Panc1 (cell line): ENCODE data around the gene SRCIN1. TPM values are rescaled to one million over a fixed set of nuclear protein-coding genes. Genes with fewer than 3 reads are reported as not detected.

ENCODE experiments used
- ATAC-seq: fragments of 200-7000 bp; cut with Tn5 transposase; 2 replicates; pipeline ENCODE4 v1.9.1; 2020; ENCODE audit warnings: mild to moderate bottlenecking, moderate library complexity
- BruUV-seq: library from RNA; stranded (reverse); fragments of 400-500 nt; replicated peaks from 2 replicates; lab custom pipeline; 2021; lab: Mats Ljungman, UMichigan
- CTCF ChIA-PET: fragments of 300-600 bp; sonication (Branson Sonifier 250); formaldehyde crosslinking; loops from one replicate; lab custom pipeline; 2022; ENCODE audit warnings: antibody characterized with exemption; lab: Charles Lee
- POLR2A ChIA-PET: fragments of 300-600 bp; sonication (Branson Sonifier 250); formaldehyde crosslinking; loops from one replicate; lab custom pipeline; 2022; ENCODE audit warnings: antibody characterized with exemption; lab: Charles Lee
- DNase-seq: peaks from one replicate; pipeline ENCODE4 v3.0.0-alpha.2; 2010; ENCODE audit warnings: low read depth, low spot score
- H3K27ac ChIP-seq: 2 replicates; pipeline ENCODE4 v1.5.1; 2011; ENCODE audit warnings: mild to moderate bottlenecking, low read length, inconsistent platforms
- H3K27me3 ChIP-seq: fragments of 200-500 bp; sonication (Bioruptor generic); 2 replicates; pipeline ENCODE4 v1.6.0; 2014; ENCODE audit warnings: low read length, inconsistent platforms; ENCODE audit not compliant: control insufficient read depth, insufficient read depth
- H3K36me3 ChIP-seq: fragments of 200-500 bp; sonication (Bioruptor generic); 2 replicates; pipeline ENCODE4 v1.5.1; 2014; ENCODE audit warnings: inconsistent platforms, mild to moderate bottlenecking, low read length, moderate library complexity; ENCODE audit not compliant: control insufficient read depth, insufficient read depth
- H3K4me1 ChIP-seq: 2 replicates; pipeline ENCODE4 v1.5.1; 2011; ENCODE audit warnings: inconsistent platforms, mild to moderate bottlenecking, low read length, moderate library complexity; ENCODE audit not compliant: control insufficient read depth, insufficient read depth
- H3K4me3 ChIP-seq, 2 experiments: 2 replicates each; pipeline ENCODE4 v1.5.1; 2011 to 2012; ENCODE audit warnings: low read depth in 2 of 2, low read length in 2 of 2, mild to moderate bottlenecking in 2 of 2, inconsistent platforms in 1 of 2, moderate library complexity in 1 of 2
- H3K9me3 ChIP-seq: fragments of 200-500 bp; sonication (Bioruptor generic); 2 replicates; pipeline ENCODE4 v1.5.1; 2014; ENCODE audit warnings: low read depth, mild to moderate bottlenecking, inconsistent platforms, low read length, moderate library complexity; ENCODE audit not compliant: control insufficient read depth, insufficient read depth
- CTCF ChIP-seq: fragments of 450-650 bp; IDR thresholded peaks from 2 replicates; pipeline ENCODE4 v1.5.1; 2017; ENCODE audit warnings: mild to moderate bottlenecking
- POLR2AphosphoS5 ChIP-seq: IDR thresholded peaks from 2 replicates; pipeline ENCODE4 v1.6.1; 2012; ENCODE audit warnings: mild to moderate bottlenecking, low read depth, low read length, moderate library complexity
- REST ChIP-seq, 2 experiments: IDR thresholded peaks; 2 replicates each; pipeline ENCODE4 v1.6.1; 2011 to 2012; ENCODE audit warnings: low read depth in 2 of 2, control low read depth in 1 of 2, low read length in 1 of 2, mild to moderate bottlenecking in 1 of 2, moderate library complexity in 1 of 2; ENCODE audit not compliant: insufficient read depth in 1 of 2
- SIN3A ChIP-seq: IDR thresholded peaks from 2 replicates; pipeline ENCODE4 v1.6.1; 2012; ENCODE audit warnings: low read depth, mild to moderate bottlenecking, low read length, moderate library complexity, borderline replicate concordance; ENCODE audit not compliant: insufficient read depth
- TCF7L2 ChIP-seq: IDR thresholded peaks from 2 replicates; pipeline ENCODE4 v1.6.1; 2011; ENCODE audit warnings: mild to moderate bottlenecking, low read depth, low read length, inconsistent platforms
- in situ Hi-C: cut with HindIII; loops from 2 replicates; pipeline ENCODE4 v1.10.0; 2016; ENCODE audit warnings: low sequenced_read_pairs, low pct_unique_long_range_greater_than_20kb
- intact Hi-C: fragments of 100-400 bp; cut with micrococcal nuclease; formaldehyde crosslinking; loops from one replicate; pipeline ENCODE4 v1.10.0; 2022; ENCODE audit not compliant: unreplicated experiment
- total RNA-seq: library from RNA; stranded (reverse); gene quantifications from one replicate; pipeline ENCODE4 v1.2.1, GENCODE V29; 2021; ENCODE audit not compliant: unreplicated experiment

Gene SRCIN1
- total RNA-seq, 1 experiment from 2014 or later: 12.8 TPM

- CTCF ChIA-PET: no interaction called here
- in situ Hi-C loops: no loop called here
- intact Hi-C loops: no loop called here
- Histone ChIP-seq H3K9me3 (no peaks in the 10 kb centered on the region), H3K27me3 (no peaks in the 10 kb centered on the region), H3K27ac (no peak overlapping the region), H3K36me3 (no peaks in the 10 kb centered on the region), H3K4me3 (no peak overlapping the region), H3K4me1 (no peaks in the 10 kb centered on the region)
- DNase-seq (no peak), ATAC-seq (no peak)
- TF ChIP-seq TCF7L2: no peak
- TF ChIP-seq CTCF: no peak
- no peak for TF ChIP-seq POLR2AphosphoS5
- no peak for TF ChIP-seq SIN3A
- TF ChIP-seq REST (IDR thresholded peaks at IDR 0.05; ENCODE audit: insufficient read depth in 1 of 2, low read depth in 2 of 2, low read length in 1 of 2): no peak
- no TSS peak for BruUV-seq
- POLR2A ChIA-PET: no interaction called here
Measured at GRCh38 chr17:38613525-38613980, 7.8 kb upstream of the SRCIN1 start.

GRCh38 chr17:38611872-38612376, 6.2 kb upstream of the SRCIN1 start:
- no TSS peak for BruUV-seq
- ChIA-PET POLR2A (no interaction called here), CTCF (no interaction called here)
- in situ Hi-C loops: no loop called here
- no peaks in the 10 kb centered on the region for H3K36me3 ChIP-seq
- no peaks in the 10 kb centered on the region; the same call in none of the 2 replicates for H3K4me1 ChIP-seq
- no peak overlapping the region for H3K4me3 ChIP-seq
- H3K27ac ChIP-seq: no peak overlapping the region
- H3K9me3 ChIP-seq: no peaks in the 10 kb centered on the region
- no peak for ATAC-seq
- no peaks in the 10 kb centered on the region for H3K27me3 ChIP-seq
- TF ChIP-seq CTCF: no peak
- no peak for TF ChIP-seq REST (IDR thresholded peaks at IDR 0.05; ENCODE audit: insufficient read depth in 1 of 2, low read depth in 2 of 2, low read length in 1 of 2)
- no peak for TF ChIP-seq TCF7L2
- no peak for TF ChIP-seq SIN3A
- no peak for TF ChIP-seq POLR2AphosphoS5
- intact Hi-C loops: no loop called here
- no peak for DNase-seq
